ENCODE results near the gene ASB6. TPM values are rescaled to one million over a fixed set of nuclear protein-coding genes. Genes with fewer than 3 reads are reported as not detected.

Gene ASB6
- total and polyA plus RNA-seq, 2 of the 13 experiments (the other 11 are each of a cell fraction or from before 2014, with no cell fraction given), result 8.2 to 8.4 TPM

- TF ChIP-seq RERE (CRISPR knock-in tag; IDR thresholded peaks at IDR 0.05; ENCODE audit: low read depth) (peak; percentile 70), ZNF260 (CRISPR knock-in tag; IDR thresholded peaks at IDR 0.05; ENCODE audit: borderline replicate concordance, low read depth) (0 out of 2 replicates have a peak, but pooled peaks have one; percentile 23), RARG (CRISPR knock-in tag; IDR thresholded peaks at IDR 0.05; ENCODE audit: low read depth) (no peak), ZFP62 (CRISPR knock-in tag; IDR thresholded peaks at IDR 0.05) (no peak), TEF (CRISPR knock-in tag; IDR thresholded peaks at IDR 0.05) (no peak), YEATS2 (CRISPR knock-in tag; IDR thresholded peaks at IDR 0.05; ENCODE audit: borderline replicate concordance) (peak; percentile 26; the same call in 1 of the 2 replicates), ARNT2 (CRISPR knock-in tag; IDR thresholded peaks at IDR 0.05; ENCODE audit: low read depth) (peak; percentile 66), TBX2 (CRISPR knock-in tag; IDR thresholded peaks at IDR 0.05; ENCODE audit: borderline replicate concordance) (peak; percentile 91), ZNF251 (CRISPR knock-in tag; IDR thresholded peaks at IDR 0.05) (no peak), SRSF4 (IDR thresholded peaks at IDR 0.05; ENCODE audit: low read depth, low read length, poor library complexity, severe bottlenecking) (no peak), ZNF549 (CRISPR knock-in tag; IDR thresholded peaks at IDR 0.05) (no peak), ATF7 (IDR thresholded peaks at IDR 0.05) (no peak), ATF7 (CRISPR knock-in tag; IDR thresholded peaks at IDR 0.05) (peak; percentile 29; the same call in 1 of the 2 replicates), ZNF354B (CRISPR knock-in tag; IDR thresholded peaks at IDR 0.05) (0 out of 2 replicates have a peak, but pooled peaks have one; percentile 63), ZFYVE20 (CRISPR knock-in tag; IDR thresholded peaks at IDR 0.05; ENCODE audit: borderline replicate concordance, low read depth) (no peak), ADNP (CRISPR knock-in tag; IDR thresholded peaks at IDR 0.05) (no peak)
- TF ChIP-seq, protein P1, sequence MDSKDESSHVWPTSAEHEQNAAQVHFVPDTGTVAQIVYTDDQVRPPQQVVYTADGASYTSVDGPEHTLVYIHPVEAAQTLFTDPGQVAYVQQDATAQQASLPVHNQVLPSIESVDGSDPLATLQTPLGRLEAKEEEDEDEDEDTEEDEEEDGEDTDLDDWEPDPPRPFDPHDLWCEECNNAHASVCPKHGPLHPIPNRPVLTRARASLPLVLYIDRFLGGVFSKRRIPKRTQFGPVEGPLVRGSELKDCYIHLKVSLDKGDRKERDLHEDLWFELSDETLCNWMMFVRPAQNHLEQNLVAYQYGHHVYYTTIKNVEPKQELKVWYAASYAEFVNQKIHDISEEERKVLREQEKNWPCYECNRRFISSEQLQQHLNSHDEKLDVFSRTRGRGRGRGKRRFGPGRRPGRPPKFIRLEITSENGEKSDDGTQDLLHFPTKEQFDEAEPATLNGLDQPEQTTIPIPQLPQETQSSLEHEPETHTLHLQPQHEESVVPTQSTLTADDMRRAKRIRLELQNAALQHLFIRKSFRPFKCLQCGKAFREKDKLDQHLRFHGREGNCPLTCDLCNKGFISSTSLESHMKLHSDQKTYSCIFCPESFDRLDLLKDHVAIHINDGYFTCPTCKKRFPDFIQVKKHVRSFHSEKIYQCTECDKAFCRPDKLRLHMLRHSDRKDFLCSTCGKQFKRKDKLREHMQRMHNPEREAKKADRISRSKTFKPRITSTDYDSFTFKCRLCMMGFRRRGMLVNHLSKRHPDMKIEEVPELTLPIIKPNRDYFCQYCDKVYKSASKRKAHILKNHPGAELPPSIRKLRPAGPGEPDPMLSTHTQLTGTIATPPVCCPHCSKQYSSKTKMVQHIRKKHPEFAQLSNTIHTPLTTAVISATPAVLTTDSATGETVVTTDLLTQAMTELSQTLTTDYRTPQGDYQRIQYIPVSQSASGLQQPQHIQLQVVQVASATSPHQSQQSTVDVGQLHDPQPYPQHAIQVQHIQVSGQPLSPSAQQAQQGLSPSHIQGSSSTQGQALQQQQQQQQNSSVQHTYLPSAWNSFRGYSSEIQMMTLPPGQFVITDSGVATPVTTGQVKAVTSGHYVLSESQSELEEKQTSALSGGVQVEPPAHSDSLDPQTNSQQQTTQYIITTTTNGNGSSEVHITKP (CRISPR knock-in tag; IDR thresholded peaks at IDR 0.05; ENCODE audit: low read depth), result peak; percentile 56; the same call in 1 of the 2 replicates
- TF ChIP-seq, protein P2, sequence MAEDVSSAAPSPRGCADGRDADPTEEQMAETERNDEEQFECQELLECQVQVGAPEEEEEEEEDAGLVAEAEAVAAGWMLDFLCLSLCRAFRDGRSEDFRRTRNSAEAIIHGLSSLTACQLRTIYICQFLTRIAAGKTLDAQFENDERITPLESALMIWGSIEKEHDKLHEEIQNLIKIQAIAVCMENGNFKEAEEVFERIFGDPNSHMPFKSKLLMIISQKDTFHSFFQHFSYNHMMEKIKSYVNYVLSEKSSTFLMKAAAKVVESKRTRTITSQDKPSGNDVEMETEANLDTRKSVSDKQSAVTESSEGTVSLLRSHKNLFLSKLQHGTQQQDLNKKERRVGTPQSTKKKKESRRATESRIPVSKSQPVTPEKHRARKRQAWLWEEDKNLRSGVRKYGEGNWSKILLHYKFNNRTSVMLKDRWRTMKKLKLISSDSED (CRISPR knock-in tag; IDR thresholded peaks at IDR 0.05), result no peak
Measured at GRCh38 chr9:129597355-129598088, 44.4 kb downstream of the ASB6 start (continued).
